Coronary artery (tissue), 2 donors: Measurements from ENCODE around the gene PFKP.

Experiments used
- DNase-seq: peaks from one replicate; pipeline ENCODE4 v3.0.0-alpha.2; 2017; ENCODE audit warnings: low spot score
- H3K27ac ChIP-seq, 2 donors: fragments of 200-600 bp; sonication (generic); one replicate each; pipeline ENCODE4 v1.5.1; 2016 to 2019
- H3K4me3 ChIP-seq: fragments of 200-600 bp; sonication (generic); 2 replicates; pipeline ENCODE4 v1.5.1; 2016; ENCODE audit warnings: mild to moderate bottlenecking, moderate library complexity
- CTCF ChIP-seq: fragments of 200-600 bp; sonication (generic); IDR thresholded peaks from one replicate; pipeline ENCODE4 v1.5.1; 2019; ENCODE audit warnings: antibody characterized with exemption

The PFKP gene

GRCh38 chr10:3115685-3116084, 48.3 kb downstream of the PFKP start:
- Histone ChIP-seq H3K4me3 (no peak overlapping the region), H3K27ac (no peak overlapping the region)
- no peak for DNase-seq
- TF ChIP-seq CTCF: no peak

GRCh38 chr10:3116508-3117100, 49.3 kb downstream of the PFKP start:
- no peak for DNase-seq
- no peak for TF ChIP-seq CTCF
- H3K4me3 ChIP-seq: no peak overlapping the region
- no peak overlapping the region for H3K27ac ChIP-seq

DNA sequence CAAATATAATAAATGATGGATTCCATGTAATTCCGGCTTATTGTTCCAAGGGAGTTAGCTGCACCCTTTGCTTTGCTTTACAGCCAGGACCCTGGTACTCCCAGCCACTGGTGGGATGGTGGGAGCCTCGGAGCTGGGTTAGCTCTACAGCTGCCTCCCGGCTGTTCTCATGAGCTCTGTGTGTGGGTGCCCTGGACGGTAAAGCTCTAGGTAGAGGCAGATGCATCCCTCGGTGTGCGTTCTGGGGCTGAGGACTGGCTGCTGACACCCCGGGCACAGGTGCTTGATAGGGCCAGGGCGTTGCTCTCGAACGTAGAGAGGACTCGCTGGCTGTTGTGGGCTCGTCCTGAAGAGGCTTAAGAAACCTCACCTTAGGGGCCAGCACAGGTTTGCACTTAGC, 50.1 kb downstream of the PFKP start:
- no peak for DNase-seq
- Histone ChIP-seq H3K27ac (no peak overlapping the region), H3K4me3 (no peak overlapping the region)
- no peak for TF ChIP-seq CTCF

- TF ChIP-seq CTCF: no peak
- H3K27ac ChIP-seq: no peak overlapping the region
- H3K4me3 ChIP-seq: no peak overlapping the region
- no peak for DNase-seq
These were observed 51.3 kb downstream of the PFKP start for GRCh38 chr10:3118641-3119091.

DNA sequence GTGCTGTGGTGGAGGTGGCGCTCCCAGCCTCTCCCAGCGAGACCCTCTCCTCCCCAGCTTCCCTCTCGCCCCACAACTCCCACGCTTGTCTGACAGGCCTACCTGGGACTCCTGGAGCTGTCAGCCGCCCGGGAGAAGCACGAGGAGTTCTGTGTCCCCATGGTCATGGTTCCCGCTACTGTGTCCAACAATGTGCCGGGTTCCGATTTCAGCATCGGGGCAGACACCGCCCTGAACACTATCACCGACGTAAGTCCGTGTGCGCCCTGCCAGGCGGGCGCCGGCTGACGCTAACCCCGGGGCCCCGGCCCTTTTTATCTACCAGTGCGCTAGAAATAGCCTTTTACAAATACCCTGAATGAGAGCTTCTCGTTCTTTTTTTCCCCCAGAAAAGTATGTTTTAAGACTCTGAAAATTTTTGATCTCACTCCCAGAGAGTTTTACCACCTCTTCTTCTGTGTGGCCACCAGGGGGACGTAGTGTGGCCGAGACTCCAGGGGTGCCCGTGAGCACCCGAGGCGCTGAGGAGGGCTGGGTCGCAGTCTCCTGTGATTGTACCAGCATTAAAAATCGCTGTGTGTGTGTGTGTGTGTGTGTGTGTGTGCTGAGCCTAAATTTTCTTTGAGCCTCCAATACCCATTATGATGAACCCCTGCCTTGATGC, 52.6 kb downstream of the PFKP start:
- DNase-seq: no peak
- TF ChIP-seq CTCF: peak; percentile 17
- H3K27ac ChIP-seq: peak overlapping the region; percentile 69 to 79
- H3K4me3 ChIP-seq: no peak overlapping the region

- Histone ChIP-seq H3K27ac (no peak overlapping the region), H3K4me3 (no peak overlapping the region)
- no peak for DNase-seq
- TF ChIP-seq CTCF: no peak
These were observed 54.7 kb downstream of the PFKP start for GRCh38 chr10:3122034-3122433.
